HepG2 (cell line): ENCODE data around the gene PSD4. TPM values are rescaled to one million over a fixed set of nuclear protein-coding genes. Genes with fewer than 3 reads are reported as not detected.
A peak's percentile ranks its signal among the peaks of the same experiment; 100 is the strongest.

Source experiments
- ATAC-seq: fragments of 200-7000 bp; cut with Tn5 transposase; 3 replicates; pipeline ENCODE4 v1.9.1; 2020; ENCODE audit warnings: mild to moderate bottlenecking, moderate library complexity
- BruUV-seq: library from RNA; stranded (reverse); fragments of 400-500 nt; replicated peaks from 2 replicates; lab custom pipeline; 2021; lab: Mats Ljungman, UMichigan
- CTCF ChIA-PET: fragments of 300-600 bp; formaldehyde crosslinking; extraction: SDS; loops from one replicate; lab custom pipeline; 2021; ENCODE audit warnings: low total read pairs, inconsistent platforms, low intra/inter-chr PET ratio; lab: Yijun Ruan, JAX
- POLR2A ChIA-PET: fragments of 350-600 bp; sonication (Branson Sonifier 250); formaldehyde crosslinking; loops from one replicate; lab custom pipeline; 2020; ENCODE audit warnings: antibody characterized with exemption, inconsistent platforms; lab: Yijun Ruan, JAX
- DNase-seq: peaks from one replicate; pipeline ENCODE4 v3.0.0-alpha.2; 2015; ENCODE audit warnings: low spot score
- FAIRE-seq: peaks from 3 replicates; lab custom pipeline; 2011; peaks lifted over from hg19 to GRCh38; lab: Jason Lieb, UNC
- H2AFZ ChIP-seq: one replicate; pipeline ENCODE4 v1.6.1; 2011; ENCODE audit warnings: low read length, inconsistent platforms
- H3K27ac ChIP-seq: fragments of 300-600 bp; 3 replicates; pipeline ENCODE4 v1.8.0; 2011; ENCODE audit warnings: mixed run types, mild to moderate bottlenecking, mixed read lengths, low read length, inconsistent platforms; ENCODE audit not compliant: insufficient read depth; ENCODE audit errors: extremely low read length
- H3K27me3 ChIP-seq, 2 experiments: fragments of 200-600 bp in 1 of 2; 2 replicates in 1 of 2; 3 replicates in 1 of 2; pipeline versions ENCODE4 v1.6.0 to v1.8.0; 2011; ENCODE audit warnings: low read length in 2 of 2, mild to moderate bottlenecking in 2 of 2, moderate library complexity in 2 of 2, inconsistent platforms in 1 of 2; ENCODE audit not compliant: insufficient read depth in 2 of 2, control insufficient read depth in 1 of 2
- H3K36me3 ChIP-seq, 2 experiments: fragments of 200-600 bp in 1 of 2; replicated peaks in 1 of 2; 2 replicates in 1 of 2; 3 replicates in 1 of 2; pipeline versions ENCODE4 v1.5.1 to v1.8.0; 2011; ENCODE audit warnings: low read length in 2 of 2, inconsistent platforms in 1 of 2; ENCODE audit not compliant: insufficient read depth in 2 of 2, control insufficient read depth in 1 of 2
- H3K4me1 ChIP-seq: 2 replicates; pipeline ENCODE4 v1.5.1; 2012; ENCODE audit warnings: low read length, inconsistent platforms; ENCODE audit not compliant: insufficient read depth
- H3K4me2 ChIP-seq: 2 replicates; pipeline ENCODE4 v1.6.0; 2011; ENCODE audit warnings: low read depth, low read length, inconsistent platforms
- H3K4me3 ChIP-seq, 3 experiments: fragments of 200-600 bp in 1 of 3; sonication (generic), shearing (Covaris generic) in 1 of 3; replicated peaks in 1 of 3; 2 replicates each; pipeline ENCODE4 v1.5.1; 2011 to 2016; ENCODE audit warnings: low read length in 3 of 3, inconsistent platforms in 2 of 3, low read depth in 2 of 3, mild to moderate bottlenecking in 2 of 3, control low read depth in 1 of 3, mixed read lengths in 1 of 3; ENCODE audit not compliant: insufficient read depth in 1 of 3
- H3K79me2 ChIP-seq: one replicate; pipeline ENCODE4 v1.6.1; 2011; ENCODE audit warnings: low read length, inconsistent platforms; ENCODE audit not compliant: insufficient read depth
- H3K9ac ChIP-seq: 2 replicates; pipeline ENCODE4 v1.6.0; 2011; ENCODE audit warnings: mild to moderate bottlenecking, low read depth, low read length, inconsistent platforms; ENCODE audit not compliant: insufficient read depth
- H3K9me3 ChIP-seq: 2 replicates; pipeline ENCODE4 v1.5.1; 2012; ENCODE audit warnings: mild to moderate bottlenecking, low read length
- H4K20me1 ChIP-seq: 2 replicates; pipeline ENCODE4 v1.6.0; 2011; ENCODE audit warnings: inconsistent platforms, mild to moderate bottlenecking, low read length, moderate library complexity; ENCODE audit not compliant: insufficient read depth
- CSRNP1 ChIP-seq: sonication (generic); formaldehyde crosslinking; IDR thresholded peaks from 2 replicates; pipeline ENCODE4 v1.8.1; 2023; ENCODE audit warnings: mild to moderate bottlenecking, missing genetic modification reagents
- DMAP1 ChIP-seq: IDR thresholded peaks from 2 replicates; pipeline ENCODE4 v1.6.1; 2016
- IKZF5 ChIP-seq: IDR thresholded peaks from 2 replicates; pipeline ENCODE4 v1.6.1; 2018; ENCODE audit warnings: missing genetic modification reagents, mild to moderate bottlenecking, missing compliant biosample characterization
- NAIF1 ChIP-seq: sonication (generic); formaldehyde crosslinking; IDR thresholded peaks from 2 replicates; pipeline ENCODE4 v1.5.0; 2020; ENCODE audit warnings: mild to moderate bottlenecking, missing genetic modification reagents, borderline replicate concordance
- NCOA5 ChIP-seq: sonication (generic); formaldehyde crosslinking; IDR thresholded peaks from 2 replicates; pipeline ENCODE4 v1.4.0; 2020; ENCODE audit warnings: missing genetic modification reagents
- NR0B2 ChIP-seq: sonication (generic); formaldehyde crosslinking; IDR thresholded peaks from 2 replicates; pipeline ENCODE4 v1.4.0; 2020; ENCODE audit warnings: mild to moderate bottlenecking, missing genetic modification reagents
- NR3C1 ChIP-seq: sonication (generic); formaldehyde crosslinking; IDR thresholded peaks from 2 replicates; pipeline ENCODE4 v1.4.0; 2020; ENCODE audit warnings: missing genetic modification reagents
- RAD51 ChIP-seq: fragments of 450-650 bp; IDR thresholded peaks from 2 replicates; pipeline ENCODE4 v1.6.1; 2016; ENCODE audit warnings: borderline replicate concordance
- TOPORS ChIP-seq: sonication (generic); formaldehyde crosslinking; IDR thresholded peaks from 2 replicates; pipeline ENCODE4 v1.8.0; 2023; ENCODE audit warnings: mild to moderate bottlenecking, missing genetic modification reagents
- YEATS4 ChIP-seq: sonication (generic); formaldehyde crosslinking; IDR thresholded peaks from 2 replicates; pipeline ENCODE4 v1.4.0; 2020; ENCODE audit warnings: missing genetic modification reagents, borderline replicate concordance
- ZNF451 ChIP-seq: sonication (generic); formaldehyde crosslinking; IDR thresholded peaks from 2 replicates; pipeline ENCODE4 v1.5.0; 2020; ENCODE audit warnings: mild to moderate bottlenecking, missing genetic modification reagents
- ZNF567 ChIP-seq: sonication (generic); formaldehyde crosslinking; IDR thresholded peaks from 2 replicates; pipeline ENCODE4 v1.8.1; 2023; ENCODE audit warnings: mild to moderate bottlenecking, missing genetic modification reagents, borderline replicate concordance
- ZNF800 ChIP-seq: sonication (generic); formaldehyde crosslinking; IDR thresholded peaks from 2 replicates; pipeline ENCODE4 v1.4.0; 2020; ENCODE audit warnings: missing genetic modification reagents
- WGBS: methylation state at CpG from one replicate; pipeline ENCODE4 v1.1.6; 2017; ENCODE audit warnings: low lambda C conversion rate; 5-methylcytosine and 5-hydroxymethylcytosine counted together
- in situ Hi-C: cut with HindIII; loops from 2 replicates; pipeline ENCODE4 v1.10.0; 2017; ENCODE audit warnings: low pct_unique_long_range_greater_than_20kb; ENCODE audit not compliant: extremely low pct_ligation_motif_present
- intact Hi-C: fragments of 100-400 bp; cut with micrococcal nuclease; formaldehyde crosslinking; loops from one replicate; pipeline ENCODE4 v1.10.0; 2022; ENCODE audit not compliant: unreplicated experiment
- polyA plus RNA-seq, 8 experiments: library from polyadenylated mRNA; depleted of rRNA in 3 of 8; stranded (reverse) in 7 of 8; unstranded in 1 of 8; fragments of >200 nt; fragmentation: Illumina TruSeq in 4 of 8; extraction: Trizol in 4 of 8; gene quantifications; 2 replicates each; pipeline versions ENCODE4 v1.2.1 to v1.2.3, GENCODE V29; 2011 to 2016; ENCODE audit warnings: low read depth in 4 of 8, missing spikeins in 1 of 8, mixed read lengths in 1 of 8; ENCODE audit not compliant: insufficient read depth in 1 of 8
- total RNA-seq, 5 experiments: library from RNA; depleted of rRNA; stranded (reverse); fragments of >200 nt; fragmentation: Illumina TruSeq; extraction: Trizol; gene quantifications; 2 replicates each; pipeline ENCODE4 v1.2.3, GENCODE V29; 2016; ENCODE audit warnings: low read depth in 1 of 5

PSD4 gene
- total and polyA plus RNA-seq, 2 of the 13 experiments (the other 11 are each of a cell fraction or from before 2014, with no cell fraction given) = 5.8 to 9.4 TPM

GRCh38 chr2:113179446-113180045 lies 5.8 kb downstream of the PSD4 start:
- no peak for ATAC-seq
- Histone ChIP-seq H3K4me3 (no peak overlapping the region), H3K27ac (peak overlapping the region; percentile 61), H3K36me3 (no peaks in the 10 kb centered on the region; a peak in 1 of 5 replicates), H3K4me2 (peak overlapping the region; percentile 65; the same call in 1 of the 2 replicates), H4K20me1 (no peaks in the 10 kb centered on the region), H3K27me3 (0 out of 5 replicates have a peak, but pooled peaks cover 0 to 4% of the 10 kb centered on the region in 2 experiments), H2AFZ (no peak overlapping the region), H3K9ac (peak overlapping the region; percentile 37; the same call in 1 of the 2 replicates), H3K79me2 (no peaks in the 10 kb centered on the region), H3K4me1 (peaks cover 70% of the 10 kb centered on the region), H3K9me3 (no peaks in the 10 kb centered on the region)
- DNase-seq = no peak
- CTCF ChIA-PET = interaction anchor here (0.7 to 1.8 kb wide), 2 partner anchors 42 to 95 kb away, joined by 3 to 24 read pairs; no protein-coding TSS in a partner anchor
- intact Hi-C loops = loop anchor here (1.0 to 2.0 kb wide), 3 partner anchors 13 to 41 kb away; no protein-coding TSS in a partner anchor
- TF ChIP-seq DMAP1 (CRISPR knock-in tag) (no peak), ZNF451 (CRISPR knock-in tag) (no peak), RAD51 (no peak), NR3C1 (CRISPR knock-in tag) (no peak), NR0B2 (CRISPR knock-in tag) (no peak), IKZF5 (CRISPR knock-in tag) (no peak), NAIF1 (CRISPR knock-in tag) (no peak), NCOA5 (CRISPR knock-in tag) (no peak), YEATS4 (CRISPR knock-in tag) (no peak), ZNF800 (CRISPR knock-in tag) (no peak), ZNF567 (CRISPR knock-in tag) (no peak), CSRNP1 (CRISPR knock-in tag) (no peak), TOPORS (CRISPR knock-in tag) (no peak)
- FAIRE-seq = no peak
- POLR2A ChIA-PET = interaction anchor here (0.9 to 6.4 kb wide), 8 partner anchors 13 to 53 kb away, joined by 3 to 97 read pairs (median 9); partner anchors contain the start of gene IL1RN
- BruUV-seq = no TSS peak
- in situ Hi-C loops = no loop called here
- 83% methylated on average over 8 of the region's 8 CpGs for WGBS
